HepG2 (cell line): ENCODE data around the gene MTO1. TPM values are rescaled to one million over a fixed set of nuclear protein-coding genes. Genes with fewer than 3 reads are reported as not detected.
"Not testable (repeated sequence)": the region's sequence is repeated elsewhere in the genome, so short reads cannot be mapped to it uniquely, and the experiment has no call there.

Experiments used
- ATAC-seq: fragments of 200-7000 bp; cut with Tn5 transposase; 3 replicates; pipeline ENCODE4 v1.9.1; 2020; ENCODE audit warnings: mild to moderate bottlenecking, moderate library complexity
- BruUV-seq: library from RNA; stranded (reverse); fragments of 400-500 nt; replicated peaks from 2 replicates; lab custom pipeline; 2021; lab: Mats Ljungman, UMichigan
- CTCF ChIA-PET: fragments of 300-600 bp; formaldehyde crosslinking; extraction: SDS; loops from one replicate; lab custom pipeline; 2021; ENCODE audit warnings: low total read pairs, inconsistent platforms, low intra/inter-chr PET ratio; lab: Yijun Ruan, JAX
- POLR2A ChIA-PET: fragments of 350-600 bp; sonication (Branson Sonifier 250); formaldehyde crosslinking; loops from one replicate; lab custom pipeline; 2020; ENCODE audit warnings: antibody characterized with exemption, inconsistent platforms; lab: Yijun Ruan, JAX
- DNase-seq: peaks from one replicate; pipeline ENCODE4 v3.0.0-alpha.2; 2015; ENCODE audit warnings: low spot score
- FAIRE-seq: peaks from 3 replicates; lab custom pipeline; 2011; peaks lifted over from hg19 to GRCh38; lab: Jason Lieb, UNC
- H2AFZ ChIP-seq: one replicate; pipeline ENCODE4 v1.6.1; 2011; ENCODE audit warnings: low read length, inconsistent platforms
- H3K27ac ChIP-seq: fragments of 300-600 bp; 3 replicates; pipeline ENCODE4 v1.8.0; 2011; ENCODE audit warnings: mixed run types, mild to moderate bottlenecking, mixed read lengths, low read length, inconsistent platforms; ENCODE audit not compliant: insufficient read depth; ENCODE audit errors: extremely low read length
- H3K27me3 ChIP-seq, 2 experiments: fragments of 200-600 bp in 1 of 2; 2 replicates in 1 of 2; 3 replicates in 1 of 2; pipeline versions ENCODE4 v1.6.0 to v1.8.0; 2011; ENCODE audit warnings: low read length in 2 of 2, mild to moderate bottlenecking in 2 of 2, moderate library complexity in 2 of 2, inconsistent platforms in 1 of 2; ENCODE audit not compliant: insufficient read depth in 2 of 2, control insufficient read depth in 1 of 2
- H3K36me3 ChIP-seq, 2 experiments: fragments of 200-600 bp in 1 of 2; replicated peaks in 1 of 2; 2 replicates in 1 of 2; 3 replicates in 1 of 2; pipeline versions ENCODE4 v1.5.1 to v1.8.0; 2011; ENCODE audit warnings: low read length in 2 of 2, inconsistent platforms in 1 of 2; ENCODE audit not compliant: insufficient read depth in 2 of 2, control insufficient read depth in 1 of 2
- H3K4me1 ChIP-seq: 2 replicates; pipeline ENCODE4 v1.5.1; 2012; ENCODE audit warnings: low read length, inconsistent platforms; ENCODE audit not compliant: insufficient read depth
- H3K4me2 ChIP-seq: 2 replicates; pipeline ENCODE4 v1.6.0; 2011; ENCODE audit warnings: low read depth, low read length, inconsistent platforms
- H3K4me3 ChIP-seq, 3 experiments: fragments of 200-600 bp in 1 of 3; sonication (generic), shearing (Covaris generic) in 1 of 3; replicated peaks in 1 of 3; 2 replicates each; pipeline ENCODE4 v1.5.1; 2011 to 2016; ENCODE audit warnings: low read length in 3 of 3, inconsistent platforms in 2 of 3, low read depth in 2 of 3, mild to moderate bottlenecking in 2 of 3, control low read depth in 1 of 3, mixed read lengths in 1 of 3; ENCODE audit not compliant: insufficient read depth in 1 of 3
- H3K79me2 ChIP-seq: one replicate; pipeline ENCODE4 v1.6.1; 2011; ENCODE audit warnings: low read length, inconsistent platforms; ENCODE audit not compliant: insufficient read depth
- H3K9ac ChIP-seq: 2 replicates; pipeline ENCODE4 v1.6.0; 2011; ENCODE audit warnings: mild to moderate bottlenecking, low read depth, low read length, inconsistent platforms; ENCODE audit not compliant: insufficient read depth
- H3K9me3 ChIP-seq: 2 replicates; pipeline ENCODE4 v1.5.1; 2012; ENCODE audit warnings: mild to moderate bottlenecking, low read length
- H4K20me1 ChIP-seq: 2 replicates; pipeline ENCODE4 v1.6.0; 2011; ENCODE audit warnings: inconsistent platforms, mild to moderate bottlenecking, low read length, moderate library complexity; ENCODE audit not compliant: insufficient read depth
- FLYWCH1 ChIP-seq: sonication (generic); formaldehyde crosslinking; IDR thresholded peaks from 2 replicates; pipeline ENCODE4 v1.8.1; 2023; ENCODE audit warnings: mild to moderate bottlenecking, missing genetic modification reagents
- RBAK ChIP-seq: sonication (generic); formaldehyde crosslinking; IDR thresholded peaks from 2 replicates; pipeline ENCODE4 v1.5.1; 2020; ENCODE audit warnings: mild to moderate bottlenecking, missing genetic modification reagents
- STAT5B ChIP-seq: sonication (generic); formaldehyde crosslinking; IDR thresholded peaks from 2 replicates; pipeline ENCODE4 v1.4.0; 2020; ENCODE audit warnings: missing genetic modification reagents
- TBL1XR1 ChIP-seq: fragments of 150-350 bp; IDR thresholded peaks from 2 replicates; pipeline ENCODE4 v1.6.1; 2014; ENCODE audit warnings: borderline replicate concordance, low read length; ENCODE audit not compliant: partially characterized antibody
- ZNF121 ChIP-seq: sonication (generic); formaldehyde crosslinking; IDR thresholded peaks from 2 replicates; pipeline ENCODE4 v1.5.0; 2020; ENCODE audit warnings: mild to moderate bottlenecking, missing genetic modification reagents
- WGBS: methylation state at CpG from one replicate; pipeline ENCODE4 v1.1.6; 2017; ENCODE audit warnings: low lambda C conversion rate; 5-methylcytosine and 5-hydroxymethylcytosine counted together
- in situ Hi-C: cut with HindIII; loops from 2 replicates; pipeline ENCODE4 v1.10.0; 2017; ENCODE audit warnings: low pct_unique_long_range_greater_than_20kb; ENCODE audit not compliant: extremely low pct_ligation_motif_present
- intact Hi-C: fragments of 100-400 bp; cut with micrococcal nuclease; formaldehyde crosslinking; loops from one replicate; pipeline ENCODE4 v1.10.0; 2022; ENCODE audit not compliant: unreplicated experiment
- polyA plus RNA-seq, 8 experiments: library from polyadenylated mRNA; depleted of rRNA in 3 of 8; stranded (reverse) in 7 of 8; unstranded in 1 of 8; fragments of >200 nt; fragmentation: Illumina TruSeq in 4 of 8; extraction: Trizol in 4 of 8; gene quantifications; 2 replicates each; pipeline versions ENCODE4 v1.2.1 to v1.2.3, GENCODE V29; 2011 to 2016; ENCODE audit warnings: low read depth in 4 of 8, missing spikeins in 1 of 8, mixed read lengths in 1 of 8; ENCODE audit not compliant: insufficient read depth in 1 of 8
- total RNA-seq, 5 experiments: library from RNA; depleted of rRNA; stranded (reverse); fragments of >200 nt; fragmentation: Illumina TruSeq; extraction: Trizol; gene quantifications; 2 replicates each; pipeline ENCODE4 v1.2.3, GENCODE V29; 2016; ENCODE audit warnings: low read depth in 1 of 5

Gene MTO1
- total and polyA plus RNA-seq, 2 of the 13 experiments (the other 11 are each of a cell fraction or from before 2014, with no cell fraction given): 21.1 to 45.3 TPM

DNA sequence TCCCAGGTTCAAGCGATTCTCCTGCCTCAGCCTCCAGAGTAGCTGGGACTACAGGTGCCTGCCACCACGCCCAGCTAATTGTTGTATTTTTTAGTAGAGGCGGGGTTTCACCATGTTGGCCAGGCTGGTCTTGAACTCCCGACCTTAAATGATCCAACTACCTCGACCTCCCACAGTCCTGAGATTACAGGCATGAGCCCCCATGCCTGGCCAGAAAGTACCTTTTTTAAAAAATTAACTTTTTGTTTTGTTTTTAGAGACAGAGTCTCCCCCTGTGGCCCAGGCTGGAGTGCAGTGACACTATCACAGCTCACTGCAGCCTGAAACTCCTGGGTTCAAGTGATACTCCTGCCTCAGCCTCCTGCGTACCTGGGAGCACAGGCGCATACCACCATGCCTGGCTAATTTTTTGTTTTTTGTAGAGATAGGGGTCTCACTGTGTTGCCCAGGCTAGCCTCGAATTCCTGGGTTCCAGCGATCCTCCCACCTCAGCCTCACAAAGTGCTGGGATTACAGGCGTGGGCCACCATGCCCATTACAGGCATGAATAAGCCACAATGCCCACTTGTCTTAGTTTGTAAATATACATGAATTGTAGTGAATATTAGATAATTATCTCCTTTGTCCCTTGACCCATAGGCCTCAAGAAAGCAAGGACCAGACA lies 76.7 kb downstream of the MTO1 start:
- H3K4me2 ChIP-seq: no peak overlapping the region
- intact Hi-C loops: no loop called here
- DNase-seq (no peak), FAIRE-seq (no peak), ATAC-seq (no peak)
- H3K27me3 ChIP-seq: no peaks in the 10 kb centered on the region
- in situ Hi-C loops: no loop called here
- TF ChIP-seq ZNF121 (CRISPR knock-in tag) (peak; percentile 58; the same call in 1 of the 2 replicates), RBAK (CRISPR knock-in tag) (no peak), FLYWCH1 (CRISPR knock-in tag) (no peak), STAT5B (no peak), TBL1XR1 (no peak)
- H3K36me3 ChIP-seq: no peaks in the 10 kb centered on the region
- H3K9me3 ChIP-seq: no peaks in the 10 kb centered on the region
- H3K9ac ChIP-seq: no peak overlapping the region
- no peak overlapping the region for H3K27ac ChIP-seq
- H3K4me1 ChIP-seq: peaks cover 20% of the 10 kb centered on the region
- 81% methylated on average over 9 of the region's 10 CpGs for WGBS
- H3K4me3 ChIP-seq: no peak overlapping the region
- no peaks in the 10 kb centered on the region for H4K20me1 ChIP-seq
- CTCF ChIA-PET: no interaction called here
- POLR2A ChIA-PET: no interaction called here
- BruUV-seq: no TSS peak
- no peaks in the 10 kb centered on the region for H3K79me2 ChIP-seq
- H2AFZ ChIP-seq: no peak overlapping the region

DNA sequence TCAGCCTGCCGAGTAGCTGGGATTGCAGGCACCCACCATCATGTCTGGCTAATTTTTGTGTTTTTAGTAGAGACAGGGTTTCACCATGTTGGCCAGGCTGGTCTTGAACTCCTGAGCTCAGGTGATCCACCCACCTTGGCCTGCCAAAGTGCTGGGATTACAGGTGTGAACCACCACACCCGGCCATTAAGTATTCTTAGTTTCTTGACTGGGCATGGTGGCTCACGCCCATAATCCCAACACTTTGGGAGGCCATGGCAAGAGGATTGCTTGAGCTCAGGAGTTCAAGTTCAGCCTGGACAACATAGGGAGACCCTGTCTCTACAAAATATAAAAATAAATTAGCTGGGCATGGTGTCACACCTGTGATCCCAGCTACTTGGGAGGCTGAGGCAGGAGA lies 80.9 kb downstream of the MTO1 start:
- H3K9me3 ChIP-seq, FAIRE-seq, H3K36me3 ChIP-seq, CTCF ChIA-PET, ATAC-seq, H2AFZ ChIP-seq, H3K4me3 ChIP-seq, H3K4me2 ChIP-seq, H3K79me2 ChIP-seq, H3K27ac ChIP-seq, intact Hi-C loops, H3K27me3 ChIP-seq, BruUV-seq, H3K9ac ChIP-seq, in situ Hi-C loops, H3K4me1 ChIP-seq, H4K20me1 ChIP-seq, DNase-seq: not testable (repeated sequence)
- POLR2A ChIA-PET: interaction anchor here (2.2 kb wide), 1 partner anchor 23 kb away, joined by 5 read pairs; no protein-coding TSS in a partner anchor
- WGBS: 80% methylated on average over 3 of the region's 3 CpGs
